ENCODE results near the gene VAT1L. TPM values are rescaled to one million over a fixed set of nuclear protein-coding genes. Genes with fewer than 3 reads are reported as not detected.

The VAT1L gene
- total and polyA plus RNA-seq, 4 donors = 0.17 to 0.98 (median 0.26) TPM

- TF ChIP-seq ZBTB33 (IDR thresholded peaks at IDR 0.05) (no peak), EGR1 (IDR thresholded peaks at IDR 0.05; ENCODE audit: low read depth in 2 of 2) (no peak), JUND (IDR thresholded peaks at IDR 0.05) (no peak), NR2F2 (IDR thresholded peaks at IDR 0.05) (no peak), GABPA (IDR thresholded peaks at IDR 0.05 in 1 of 2, conservative IDR thresholded peaks at IDR 0.05 in 1 of 2) (no peak)
Observed at GRCh38 chr16:77866752-77867151, 78.4 kb downstream of the VAT1L start (continued).

GRCh38 chr16:77868052-77868451 is 79.7 kb downstream of the VAT1L start:
- H3K4me3 ChIP-seq (ENCODE audit: low read depth in 1 of 3, low read length in 3 of 3) = no peak overlapping the region
- no peaks in the 10 kb centered on the region for H3K36me3 ChIP-seq (ENCODE audit: control insufficient read depth in 4 of 4, insufficient read depth in 3 of 4, low read depth in 1 of 4, low read length in 3 of 4)
- no peaks in the 10 kb centered on the region for H3K27me3 ChIP-seq (ENCODE audit: control insufficient read depth in 4 of 4, insufficient read depth in 4 of 4, low read length in 3 of 4)
- H3K4me1 ChIP-seq (ENCODE audit: control insufficient read depth in 4 of 4, insufficient read depth in 4 of 4, low read length in 3 of 4) = no peaks in the 10 kb centered on the region
- H3K9me3 ChIP-seq (ENCODE audit: control insufficient read depth in 4 of 4, low read length in 3 of 4) = no peaks in the 10 kb centered on the region
- no peak overlapping the region for H3K9ac ChIP-seq (ENCODE audit: low read depth in 1 of 2, low read length in 2 of 2)
- TF ChIP-seq CTCF (IDR thresholded peaks at IDR 0.05; ENCODE audit: low read depth, low read length, missing input control) (no peak), RAD21 (IDR thresholded peaks at IDR 0.05) (no peak), GABPA (IDR thresholded peaks at IDR 0.05 in 1 of 2, conservative IDR thresholded peaks at IDR 0.05 in 1 of 2) (no peak), ATF3 (IDR thresholded peaks at IDR 0.05) (no peak), ZBTB33 (IDR thresholded peaks at IDR 0.05) (no peak), FOXA2 (IDR thresholded peaks at IDR 0.05) (no peak), TAF1 (conservative IDR thresholded peaks at IDR 0.05) (no peak), EGR1 (IDR thresholded peaks at IDR 0.05; ENCODE audit: low read depth in 2 of 2) (no peak), FOXA1 (IDR thresholded peaks at IDR 0.05) (no peak), YY1 (IDR thresholded peaks at IDR 0.05) (no peak), RXRA (IDR thresholded peaks at IDR 0.05) (no peak), NR2F2 (IDR thresholded peaks at IDR 0.05) (no peak), REST (IDR thresholded peaks at IDR 0.05) (no peak), SP1 (IDR thresholded peaks at IDR 0.05) (no peak), HNF4G (IDR thresholded peaks at IDR 0.05) (no peak), MAX (IDR thresholded peaks at IDR 0.05) (no peak), HNF4A (conservative IDR thresholded peaks at IDR 0.05) (no peak), JUND (IDR thresholded peaks at IDR 0.05) (no peak)
- no peak for DNase-seq (ENCODE audit: low spot score)
- no peak overlapping the region for H3K27ac ChIP-seq (ENCODE audit: low read depth in 1 of 2, low read length in 2 of 2)
- 86% methylated on average over 2 of the region's 2 CpGs for WGBS
